ENCODE measurements around the gene NECAB3.

- TF ChIP-seq EP300 (IDR thresholded peaks at IDR 0.05; ENCODE audit: borderline replicate concordance) (no peak), YY1 (IDR thresholded peaks at IDR 0.05; ENCODE audit: low read depth) (no peak), CEBPB (IDR thresholded peaks at IDR 0.05) (no peak), FOXM1 (IDR thresholded peaks at IDR 0.05; ENCODE audit: borderline replicate concordance, low read depth) (no peak), RAD21 (IDR thresholded peaks at IDR 0.05; ENCODE audit: low read depth) (no peak), TAF1 (IDR thresholded peaks at IDR 0.05; ENCODE audit: low read depth) (no peak), EGR1 (IDR thresholded peaks at IDR 0.05) (no peak), CREB1 (IDR thresholded peaks at IDR 0.05; ENCODE audit: low read depth) (no peak), NFIC (IDR thresholded peaks at IDR 0.05) (no peak), TCF12 (IDR thresholded peaks at IDR 0.05; ENCODE audit: low read depth) (no peak), TEAD4 (IDR thresholded peaks at IDR 0.05) (no peak)
- TF ChIP-seq, protein P1, sequence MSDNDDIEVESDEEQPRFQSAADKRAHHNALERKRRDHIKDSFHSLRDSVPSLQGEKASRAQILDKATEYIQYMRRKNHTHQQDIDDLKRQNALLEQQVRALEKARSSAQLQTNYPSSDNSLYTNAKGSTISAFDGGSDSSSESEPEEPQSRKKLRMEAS (IDR thresholded peaks at IDR 0.05), result no peak
- TF ChIP-seq, protein P2, sequence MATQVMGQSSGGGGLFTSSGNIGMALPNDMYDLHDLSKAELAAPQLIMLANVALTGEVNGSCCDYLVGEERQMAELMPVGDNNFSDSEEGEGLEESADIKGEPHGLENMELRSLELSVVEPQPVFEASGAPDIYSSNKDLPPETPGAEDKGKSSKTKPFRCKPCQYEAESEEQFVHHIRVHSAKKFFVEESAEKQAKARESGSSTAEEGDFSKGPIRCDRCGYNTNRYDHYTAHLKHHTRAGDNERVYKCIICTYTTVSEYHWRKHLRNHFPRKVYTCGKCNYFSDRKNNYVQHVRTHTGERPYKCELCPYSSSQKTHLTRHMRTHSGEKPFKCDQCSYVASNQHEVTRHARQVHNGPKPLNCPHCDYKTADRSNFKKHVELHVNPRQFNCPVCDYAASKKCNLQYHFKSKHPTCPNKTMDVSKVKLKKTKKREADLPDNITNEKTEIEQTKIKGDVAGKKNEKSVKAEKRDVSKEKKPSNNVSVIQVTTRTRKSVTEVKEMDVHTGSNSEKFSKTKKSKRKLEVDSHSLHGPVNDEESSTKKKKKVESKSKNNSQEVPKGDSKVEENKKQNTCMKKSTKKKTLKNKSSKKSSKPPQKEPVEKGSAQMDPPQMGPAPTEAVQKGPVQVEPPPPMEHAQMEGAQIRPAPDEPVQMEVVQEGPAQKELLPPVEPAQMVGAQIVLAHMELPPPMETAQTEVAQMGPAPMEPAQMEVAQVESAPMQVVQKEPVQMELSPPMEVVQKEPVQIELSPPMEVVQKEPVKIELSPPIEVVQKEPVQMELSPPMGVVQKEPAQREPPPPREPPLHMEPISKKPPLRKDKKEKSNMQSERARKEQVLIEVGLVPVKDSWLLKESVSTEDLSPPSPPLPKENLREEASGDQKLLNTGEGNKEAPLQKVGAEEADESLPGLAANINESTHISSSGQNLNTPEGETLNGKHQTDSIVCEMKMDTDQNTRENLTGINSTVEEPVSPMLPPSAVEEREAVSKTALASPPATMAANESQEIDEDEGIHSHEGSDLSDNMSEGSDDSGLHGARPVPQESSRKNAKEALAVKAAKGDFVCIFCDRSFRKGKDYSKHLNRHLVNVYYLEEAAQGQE (IDR thresholded peaks at IDR 0.05; ENCODE audit: low read depth), result no peak
Observed at GRCh38 chr20:33676121-33676520, 1.9 kb upstream of the NECAB3 start.

All from Ishikawa (cell line).